HPDE6-E6E7 (cell line): ENCODE data around the gene PLEKHA6.

Experiments
- DNase-seq: peaks from one replicate; pipeline ENCODE4 v3.0.0; 2011; ENCODE audit warnings: missing footprints; ENCODE audit errors: extremely low spot score

The PLEKHA6 gene

DNA sequence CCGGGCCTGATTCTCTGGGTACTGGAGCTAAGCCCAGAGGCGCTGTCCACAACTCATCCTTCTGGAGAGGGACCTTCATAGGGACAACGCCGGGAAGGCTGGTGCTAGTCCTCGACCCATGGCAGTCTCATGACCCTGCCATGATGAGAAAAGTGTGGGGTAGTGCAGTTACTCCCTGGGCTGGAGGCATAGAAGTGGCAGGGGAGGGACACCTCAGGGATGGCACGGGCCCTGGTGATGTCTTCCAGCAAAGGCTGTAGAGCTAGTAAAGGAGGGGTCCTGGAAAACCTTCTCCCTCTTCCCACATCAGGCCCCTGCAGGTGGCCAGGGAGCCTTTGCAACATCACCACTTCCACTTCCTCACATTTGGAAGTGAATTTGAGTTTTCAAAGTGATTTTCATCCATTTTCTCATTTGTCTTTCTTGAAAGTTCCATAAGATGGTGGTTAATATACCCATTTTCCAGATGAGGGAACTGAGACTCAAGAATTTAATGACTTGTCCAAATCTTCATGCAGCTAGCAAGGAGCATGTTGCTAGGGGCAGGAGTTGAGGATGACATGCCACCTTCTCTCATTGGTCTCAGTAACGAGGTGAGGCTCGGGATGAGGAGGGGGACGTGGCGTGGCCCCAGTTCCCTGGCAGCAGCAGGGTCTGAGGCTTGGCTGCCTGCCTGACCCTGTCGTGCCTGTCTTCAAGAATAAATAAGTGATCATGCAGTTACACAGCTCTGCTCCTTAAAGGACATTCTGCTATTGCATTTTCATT is 142.7 kb downstream of the PLEKHA6 start:
- DNase-seq, result no peak

DNA sequence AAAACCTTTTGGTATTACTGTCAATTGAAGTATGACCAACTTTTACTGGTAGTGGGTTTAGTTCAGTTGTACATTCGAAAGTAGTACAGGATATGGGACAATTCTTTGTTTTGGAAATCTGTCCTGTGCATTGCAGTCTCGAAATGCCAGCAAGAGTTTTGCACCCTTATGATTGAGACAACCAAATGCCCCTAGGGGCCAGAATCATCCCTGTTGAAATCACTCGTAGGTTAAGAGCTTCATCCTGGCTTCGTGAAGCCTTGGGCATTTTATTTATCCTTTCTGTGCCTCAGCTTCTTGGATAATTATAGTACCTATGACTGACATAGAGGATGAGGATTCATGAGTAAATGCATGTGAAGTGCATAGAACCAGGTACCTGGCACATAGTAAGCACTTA is 143.5 kb downstream of the PLEKHA6 start:
- DNase-seq, result no peak

DNA sequence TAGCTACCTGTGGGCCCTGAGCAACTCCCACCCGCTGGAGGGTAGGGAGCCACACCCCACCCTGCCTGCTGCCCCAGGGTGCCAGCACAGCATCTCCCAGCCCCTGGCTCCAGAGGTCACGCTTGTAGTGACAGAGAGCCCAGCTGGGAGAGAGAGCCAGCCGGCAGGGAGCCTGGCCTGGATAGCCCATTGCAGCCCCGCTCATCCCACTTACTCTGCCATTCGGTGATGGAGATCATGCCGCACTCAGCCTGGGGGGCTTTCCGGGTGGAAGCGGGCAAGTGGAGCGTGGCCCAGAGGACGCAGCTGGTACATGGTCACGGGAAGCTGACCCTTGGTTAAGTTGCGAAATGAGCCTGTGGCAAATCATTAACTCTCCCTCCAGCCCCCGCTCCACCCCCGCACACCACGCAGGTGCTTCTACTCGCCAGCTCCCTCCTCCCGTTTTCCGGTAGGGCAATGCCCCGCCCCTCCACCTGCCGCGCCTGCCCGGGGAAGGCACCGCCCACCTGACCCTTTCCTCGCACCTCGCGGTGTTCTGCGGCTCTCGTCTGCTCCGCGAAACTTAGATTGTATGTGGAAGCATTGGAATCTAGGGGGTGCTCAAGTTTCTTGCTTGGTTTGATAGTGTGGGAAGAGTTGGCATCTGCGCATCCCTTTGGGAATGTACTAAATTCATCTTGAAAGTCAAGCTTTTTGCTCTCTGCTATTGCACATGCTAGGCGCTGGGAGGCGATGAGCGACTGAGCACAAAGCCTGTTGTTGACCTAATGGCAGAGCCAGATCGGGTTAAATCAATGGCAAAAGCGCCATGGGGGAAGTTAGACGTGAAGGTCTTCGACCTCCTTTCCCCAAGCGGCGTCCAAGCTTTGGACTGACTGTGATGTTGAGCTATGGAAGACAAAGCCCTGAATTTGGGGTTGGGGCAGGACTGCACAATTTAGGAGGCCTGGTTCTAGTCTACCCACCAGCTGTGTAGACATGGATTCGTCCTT is 145.8 kb downstream of the PLEKHA6 start, which contains the start of gene GOLT1A:
Gene GOLT1A (minus strand): TSS at position 321 of the 995 bp plus-strand sequence. CDS start 82 bp downstream, at position 239.
- peak; percentile 84 for DNase-seq

DNA sequence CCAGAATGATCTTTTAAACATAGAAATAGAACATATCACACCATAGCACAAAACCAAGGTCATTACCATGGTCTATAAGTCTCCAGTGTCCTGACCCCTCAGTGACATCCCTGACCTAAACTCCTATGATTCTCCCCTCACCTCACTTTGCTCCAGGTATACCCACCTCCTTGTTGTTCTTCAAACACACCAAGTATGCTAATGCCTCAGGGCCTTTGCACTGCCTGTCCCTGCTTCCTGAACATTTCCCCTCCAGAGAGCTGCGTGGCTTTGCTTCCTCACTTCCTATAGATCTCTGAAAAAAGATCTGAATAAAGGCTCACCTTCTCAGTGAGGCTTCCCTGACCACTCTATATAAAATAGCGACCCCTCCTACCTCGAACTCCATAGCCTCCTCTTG is 147.0 kb downstream of the PLEKHA6 start:
- DNase-seq, result no peak

DNA sequence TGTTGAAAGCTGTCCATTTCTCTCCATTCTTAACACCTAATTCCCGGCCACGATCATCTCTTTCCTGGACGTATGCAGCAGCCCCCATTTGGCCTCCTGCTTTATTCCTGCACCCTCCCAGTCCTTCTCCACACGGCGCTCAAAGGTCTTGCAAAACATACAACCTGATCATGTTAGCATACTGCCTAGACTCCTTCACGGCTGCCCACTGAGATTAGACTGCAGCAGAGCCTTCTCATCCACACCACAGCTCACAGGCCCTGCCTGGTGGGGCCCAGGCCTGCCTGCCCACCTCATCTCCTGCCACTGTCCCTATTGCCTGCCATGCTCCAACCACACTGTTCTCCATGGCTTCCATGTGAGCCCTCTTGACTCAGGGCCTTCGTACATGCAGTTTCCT is 148.7 kb downstream of the PLEKHA6 start:
- DNase-seq, result no peak

DNA sequence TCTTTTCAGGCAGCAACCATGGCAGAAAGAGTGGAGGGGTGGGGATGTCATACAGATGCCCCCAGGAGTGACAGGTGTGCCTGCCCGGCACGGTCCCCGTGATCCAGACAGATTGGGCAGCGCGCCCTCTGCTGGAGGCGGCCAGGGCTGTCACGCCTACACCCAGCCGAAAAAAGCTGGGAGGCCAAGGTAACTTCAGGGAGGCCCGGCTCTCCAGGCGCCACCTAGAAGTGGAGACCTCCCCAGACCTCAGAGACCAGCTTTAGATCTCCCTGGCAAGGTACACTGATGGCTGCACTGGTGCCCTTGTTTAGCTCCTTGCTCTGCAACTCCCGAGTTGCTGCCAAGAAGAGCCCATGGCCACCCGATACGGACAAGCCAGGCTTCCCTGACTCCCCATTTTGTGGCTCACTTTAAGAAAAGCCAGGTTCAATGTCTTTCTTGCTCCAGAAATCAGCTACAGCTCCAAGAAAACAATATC is 152.6 kb downstream of the PLEKHA6 start:
- DNase-seq, result peak; percentile 77

DNA sequence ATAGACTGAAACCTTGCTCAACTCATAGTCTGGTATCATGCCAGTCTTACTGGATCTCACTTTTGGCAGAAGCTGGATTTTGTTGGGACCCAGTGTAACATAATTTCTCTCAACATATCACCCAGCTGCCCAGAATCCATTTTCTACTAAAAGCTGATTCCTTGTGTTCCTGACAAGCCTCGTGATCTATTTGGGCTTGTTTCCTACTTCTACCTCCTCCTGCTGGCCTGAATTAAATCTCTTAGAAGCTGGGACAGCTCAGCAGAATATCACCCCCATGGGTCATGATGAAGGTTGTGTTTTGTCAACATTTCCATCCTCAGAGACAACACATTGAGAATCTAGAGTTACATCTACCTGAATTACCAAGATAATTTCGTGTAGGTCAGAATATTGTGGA is 153.6 kb downstream of the PLEKHA6 start:
- no peak for DNase-seq

DNA sequence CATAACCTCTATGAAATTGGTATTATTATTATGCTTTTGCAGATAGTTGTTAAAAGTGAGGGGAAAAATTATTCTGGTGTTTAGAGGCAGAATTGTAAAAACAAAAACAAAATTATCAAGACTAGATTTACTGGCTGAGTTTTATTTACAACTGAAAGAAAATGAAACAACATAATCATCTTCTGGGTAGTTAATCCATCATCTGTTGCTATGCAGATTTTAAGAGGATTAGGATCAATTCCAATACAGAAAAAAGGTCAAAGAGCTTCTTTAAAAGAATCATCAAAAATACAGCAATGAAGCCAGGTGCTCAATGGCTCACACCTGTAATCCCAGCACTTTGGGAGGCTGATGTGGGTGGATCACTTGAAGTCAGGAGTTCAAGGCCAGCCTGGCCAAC is 154.2 kb downstream of the PLEKHA6 start:
- no peak for DNase-seq

DNA sequence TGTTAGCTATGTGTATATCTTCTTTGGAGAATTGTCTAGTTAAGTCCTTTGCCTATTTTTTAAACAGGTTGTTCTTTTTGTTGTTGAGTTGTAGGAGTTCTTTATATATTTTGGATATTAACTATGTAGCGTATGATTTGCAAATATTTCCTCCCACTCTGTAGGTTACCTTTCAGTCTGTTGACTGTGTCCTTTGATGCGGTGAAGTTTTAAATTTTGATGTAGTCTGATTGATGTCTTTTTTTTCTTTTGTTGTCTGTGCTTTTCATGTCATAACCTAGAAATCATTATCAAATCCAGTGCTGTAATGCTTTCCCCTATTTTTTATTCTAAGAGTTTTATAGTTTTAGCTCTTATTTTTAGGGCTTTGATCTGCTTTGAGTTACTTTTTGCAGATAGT is 154.8 kb downstream of the PLEKHA6 start:
- DNase-seq, result no peak

DNA sequence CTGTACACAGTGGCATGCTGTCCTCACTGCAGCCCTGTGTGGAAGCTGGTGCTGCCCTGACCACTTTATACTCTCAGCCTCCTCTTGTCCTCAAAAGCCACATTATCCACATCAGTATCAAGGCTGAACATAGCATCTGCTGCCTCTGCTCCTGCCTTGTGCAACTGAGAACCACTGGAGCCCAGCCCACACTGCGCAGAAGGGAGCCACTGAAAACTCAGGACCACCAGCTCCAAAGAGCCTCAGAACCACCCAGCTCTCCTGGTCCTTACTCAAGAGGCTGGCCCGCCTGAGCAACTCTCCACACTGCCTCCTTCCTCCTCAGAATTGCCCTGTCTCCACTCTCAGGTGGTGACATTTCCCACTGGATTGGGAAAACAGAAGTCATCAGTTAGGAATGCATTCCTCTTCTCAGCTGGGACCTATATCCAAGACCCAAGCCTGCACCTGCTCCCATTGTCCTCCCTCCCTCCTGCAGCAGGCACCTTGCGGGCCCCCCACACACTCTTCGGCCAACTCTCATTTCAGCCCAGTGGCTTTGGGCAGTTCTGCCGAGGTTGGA is 156.4 kb downstream of the PLEKHA6 start:
- DNase-seq, result no peak

DNA sequence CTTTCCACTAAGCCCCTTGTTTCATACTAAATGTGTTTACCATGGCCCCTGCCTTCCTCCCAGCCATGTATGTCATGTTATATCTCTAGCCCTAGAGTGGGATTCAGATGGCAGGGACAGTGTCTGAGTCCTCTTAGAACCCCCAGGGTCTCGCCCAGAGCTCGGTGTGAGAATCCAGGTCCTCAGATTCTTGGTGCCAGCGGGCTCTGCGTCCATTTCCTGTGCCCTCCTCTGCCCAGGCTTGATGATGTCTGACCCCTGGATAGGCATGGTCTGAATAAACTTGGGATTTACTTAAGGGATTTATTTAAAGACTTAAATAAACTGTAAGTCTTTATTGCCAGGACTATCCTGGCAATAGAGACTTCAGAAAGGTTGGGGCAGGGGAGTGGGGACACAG is 157.2 kb downstream of the PLEKHA6 start:
- DNase-seq, result no peak

DNA sequence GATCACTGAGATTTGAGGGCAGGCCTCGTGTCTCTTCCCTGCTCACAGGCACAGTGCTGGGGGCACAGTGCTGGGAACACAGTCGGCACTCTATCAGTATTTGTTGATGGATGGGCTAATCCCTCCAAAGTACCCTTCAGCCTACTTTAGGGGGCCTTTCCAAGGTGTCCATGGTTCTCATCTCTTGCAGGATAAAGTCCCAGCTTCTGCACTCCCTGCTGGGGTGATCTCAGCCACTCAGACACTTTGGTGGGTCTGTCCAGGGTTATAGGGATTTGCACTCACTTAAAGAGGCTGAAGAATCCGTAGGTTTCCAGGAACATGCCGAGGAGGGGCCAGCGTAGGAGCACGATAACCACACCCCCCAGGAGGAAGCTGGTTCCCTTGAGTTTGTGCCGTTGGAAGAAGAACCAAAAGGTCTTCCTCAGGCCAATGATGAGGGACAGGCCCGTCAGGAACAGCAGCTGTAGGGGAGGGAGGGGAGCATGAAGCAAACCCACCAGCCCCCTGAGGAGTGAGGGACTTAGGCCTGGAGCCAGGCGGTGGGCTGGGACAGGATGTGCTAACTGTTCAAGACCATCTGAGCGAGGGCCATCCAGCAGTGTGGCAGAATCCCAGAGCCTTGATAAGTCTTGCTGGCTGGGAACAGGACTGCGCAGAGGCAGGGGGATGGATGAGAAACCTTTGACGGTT is 158.2 kb downstream of the PLEKHA6 start:
- DNase-seq, result no peak

DNA sequence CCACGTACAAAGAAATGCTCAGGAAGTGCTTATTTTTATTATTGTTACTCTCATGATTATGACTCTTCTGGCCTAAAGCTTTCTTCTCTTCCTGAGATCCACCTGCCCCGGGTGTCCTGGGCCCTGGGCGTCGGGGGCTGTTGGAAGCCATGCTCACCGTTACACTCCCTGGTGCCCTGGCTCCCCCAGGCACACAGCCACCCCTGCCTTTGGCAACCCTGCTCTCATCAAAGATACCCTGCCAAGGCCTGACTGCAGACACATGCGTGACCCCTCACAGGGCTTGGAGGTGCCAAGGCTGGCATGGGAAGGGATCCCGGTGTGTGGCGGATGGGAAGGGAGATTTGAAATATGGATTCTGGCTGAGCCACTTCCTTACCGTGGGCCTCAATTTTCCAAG is 160.2 kb downstream of the PLEKHA6 start:
- no peak for DNase-seq

DNA sequence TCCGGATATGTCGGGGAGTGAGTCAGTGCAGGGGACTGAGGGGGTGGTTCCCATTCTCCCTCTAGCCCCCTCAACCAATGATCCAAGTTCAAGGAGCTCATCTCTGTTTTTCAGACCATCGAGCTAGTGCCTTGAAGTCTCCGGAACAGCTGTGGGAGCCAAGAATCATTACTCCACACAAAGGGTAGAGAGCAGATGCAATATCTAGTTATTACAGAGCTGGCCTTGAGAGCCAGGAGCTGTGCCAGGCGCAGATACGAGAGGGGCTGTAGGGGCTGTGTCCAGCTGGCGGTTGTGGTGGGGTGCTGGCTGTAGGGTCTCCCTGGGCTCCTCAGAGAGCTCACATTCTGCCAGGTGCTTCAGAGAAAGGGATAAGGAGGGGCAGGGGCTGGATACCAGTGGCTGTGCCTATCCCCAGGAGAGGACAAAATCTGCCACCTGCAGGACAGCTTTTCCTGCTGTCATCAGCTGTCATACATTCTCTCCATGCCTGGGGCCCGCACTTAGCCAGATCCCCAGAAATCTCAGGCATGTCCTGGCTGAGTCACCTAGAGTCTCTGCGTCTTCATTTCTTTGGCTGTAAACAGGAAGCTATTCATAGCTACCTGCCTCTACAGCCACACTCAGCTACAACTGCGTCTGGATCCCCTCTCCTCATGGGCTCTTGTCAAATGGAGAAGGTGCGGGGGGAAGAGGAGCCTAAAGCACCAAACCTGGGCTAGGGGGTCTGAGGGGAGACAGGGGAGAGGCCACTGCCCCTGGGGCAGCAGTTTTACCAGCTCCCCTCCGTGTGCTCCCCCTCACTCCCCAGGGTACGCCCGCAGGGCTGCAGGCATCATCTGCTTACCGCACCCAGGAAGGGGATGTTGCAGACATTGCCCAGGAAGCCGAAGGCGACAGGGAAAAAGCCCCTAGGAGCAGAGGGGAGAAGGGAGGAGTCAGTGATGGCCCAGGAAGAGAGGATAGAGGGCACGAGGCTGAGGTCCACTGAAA is 161.1 kb downstream of the PLEKHA6 start:
- DNase-seq, result peak; percentile 94

DNA sequence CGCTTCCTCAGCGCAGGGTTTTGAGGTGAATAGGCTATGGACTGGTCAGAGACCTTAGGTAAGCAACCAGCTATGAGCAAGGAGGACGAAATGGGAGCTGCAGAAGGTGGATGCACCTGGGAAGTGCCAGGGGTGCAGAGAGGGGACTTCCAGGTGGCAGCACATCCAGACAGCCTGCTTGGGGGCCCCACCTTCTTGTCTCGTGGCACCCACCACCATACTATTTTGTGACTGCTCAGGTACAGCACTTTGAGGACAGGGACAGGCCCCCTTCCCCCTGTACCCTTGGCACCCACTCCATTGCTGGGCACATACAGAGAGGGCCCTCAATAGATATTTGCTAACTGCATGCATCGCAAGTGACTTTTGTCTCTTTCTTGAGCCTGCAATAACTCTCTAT is 162.7 kb downstream of the PLEKHA6 start:
- DNase-seq, result no peak

DNA sequence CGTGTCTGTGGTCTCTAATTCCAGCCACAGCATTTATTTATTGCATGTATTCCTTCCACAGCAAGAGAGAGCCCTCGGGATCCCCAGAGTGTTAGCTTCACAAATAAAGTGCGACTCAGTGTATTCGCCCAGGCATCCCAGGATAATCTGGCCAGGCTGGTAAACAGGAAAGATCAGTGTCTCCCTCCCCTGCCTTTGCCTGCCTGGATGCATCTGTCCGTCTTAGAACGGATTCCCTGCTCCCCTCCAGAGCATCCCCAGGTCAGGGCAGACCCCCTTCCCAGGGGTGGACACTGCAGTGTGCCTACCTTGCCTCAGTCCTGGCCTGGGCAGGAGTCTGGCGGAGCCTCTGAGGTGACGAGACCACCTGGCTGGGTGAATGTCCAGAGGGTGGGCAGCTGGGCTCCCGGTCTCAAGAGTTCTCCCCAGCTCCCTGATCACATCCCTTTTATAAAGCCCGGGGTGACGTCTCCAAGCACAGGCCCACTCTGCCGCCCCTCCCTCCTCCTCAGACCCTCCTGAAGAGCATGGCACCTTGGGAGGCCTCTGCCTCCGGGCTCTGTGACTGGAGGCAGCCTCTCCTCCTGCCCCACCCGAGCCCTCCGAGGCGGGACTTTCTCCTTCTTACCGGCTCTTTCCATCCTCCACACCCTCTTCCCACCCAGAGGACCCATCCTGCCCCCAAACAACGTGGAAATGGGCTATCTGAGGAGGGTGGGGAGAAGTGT is 163.5 kb downstream of the PLEKHA6 start, which contains the start of gene KISS1:
Gene KISS1 (minus strand): TSS at position 424 of the 728 bp plus-strand sequence. CDS start 3,615 bp downstream, outside the sequence.
- no peak for DNase-seq

DNA sequence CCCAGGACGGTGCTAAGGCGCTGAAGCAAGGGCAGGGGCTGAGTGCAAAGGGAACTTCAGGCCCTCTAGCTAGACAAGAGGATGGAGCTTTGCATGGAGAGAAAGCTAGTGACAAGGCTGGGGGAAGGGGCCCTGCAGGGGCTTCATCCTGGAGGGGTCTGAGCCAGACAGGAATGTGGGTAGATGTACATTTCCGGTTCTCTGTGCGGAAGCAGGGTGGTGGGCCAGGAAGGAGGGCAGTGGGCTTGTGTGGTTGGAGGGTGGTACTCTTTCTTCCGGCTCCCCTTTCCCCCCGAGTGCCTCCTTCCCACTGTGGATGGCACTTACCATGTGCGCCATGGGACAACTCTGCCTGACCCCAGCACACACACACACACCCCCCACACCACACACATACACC is 165.0 kb downstream of the PLEKHA6 start:
- DNase-seq, result no peak

DNA sequence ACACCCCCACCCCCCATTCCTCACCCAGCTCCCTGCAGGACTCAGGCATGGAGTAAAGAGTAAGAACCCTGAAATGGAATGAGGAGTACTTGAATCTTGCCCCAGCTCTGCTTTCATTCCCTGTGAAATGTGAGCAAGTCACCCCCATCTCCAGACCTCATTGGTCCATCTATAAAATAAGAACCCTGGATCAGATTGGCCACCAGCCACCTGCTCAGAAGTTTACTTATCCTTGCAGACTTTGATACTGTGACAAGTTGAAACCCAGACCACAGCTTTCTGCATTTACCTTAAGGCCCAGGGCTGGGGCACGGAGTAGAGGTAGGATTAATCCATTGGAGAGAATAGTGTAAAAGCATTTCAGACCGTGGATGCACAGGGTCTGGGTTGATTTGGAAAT is 165.6 kb downstream of the PLEKHA6 start:
- no peak for DNase-seq

DNA sequence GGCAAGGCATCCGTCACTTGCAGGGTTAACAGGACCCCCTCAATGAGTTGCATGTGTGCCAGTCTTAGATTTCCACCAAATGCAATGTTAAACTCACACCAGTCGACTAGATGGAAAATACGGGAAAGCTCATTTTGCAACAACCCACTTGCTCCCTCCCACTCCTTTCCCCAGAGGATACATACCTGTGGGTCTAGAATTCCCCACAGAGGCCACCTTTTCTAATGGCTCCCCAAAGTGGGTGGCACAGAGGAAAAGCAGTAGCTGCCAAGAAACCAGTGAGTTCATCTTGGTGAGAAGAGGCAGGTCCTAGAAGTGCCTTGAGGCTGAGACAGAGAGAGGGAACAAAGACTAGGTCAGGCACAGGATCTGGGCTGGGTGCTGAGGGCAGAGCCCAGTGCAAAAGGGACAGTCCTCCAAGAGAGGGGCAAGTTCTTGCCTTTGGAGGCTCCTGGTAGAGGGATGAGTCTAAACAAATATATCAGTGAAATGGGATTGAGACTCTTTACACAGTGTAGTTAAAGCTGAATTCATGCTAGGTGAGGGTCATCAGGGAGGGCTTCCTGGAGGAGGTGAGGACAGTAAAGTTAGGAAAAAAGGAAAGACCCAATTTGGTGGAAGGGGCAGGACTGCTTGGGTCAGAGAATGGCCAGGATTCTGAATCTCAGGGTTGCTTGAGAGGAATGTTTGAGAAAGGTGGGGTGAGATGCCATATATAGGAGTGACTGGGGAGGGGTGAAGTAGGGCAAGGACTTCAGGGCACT is 167.0 kb downstream of the PLEKHA6 start:
- no peak for DNase-seq
